NT2/D1 (cell line): ENCODE data around the gene GKN1.

Source experiments
- SUZ12 ChIP-seq: IDR thresholded peaks from 2 replicates; pipeline ENCODE4 v1.6.1; 2011; ENCODE audit not compliant: insufficient read length, insufficient read depth; ENCODE audit errors: extremely low read depth
- YY1 ChIP-seq: IDR thresholded peaks from 2 replicates; pipeline ENCODE4 v1.6.1; 2011; ENCODE audit not compliant: insufficient read length, insufficient read depth

DNA sequence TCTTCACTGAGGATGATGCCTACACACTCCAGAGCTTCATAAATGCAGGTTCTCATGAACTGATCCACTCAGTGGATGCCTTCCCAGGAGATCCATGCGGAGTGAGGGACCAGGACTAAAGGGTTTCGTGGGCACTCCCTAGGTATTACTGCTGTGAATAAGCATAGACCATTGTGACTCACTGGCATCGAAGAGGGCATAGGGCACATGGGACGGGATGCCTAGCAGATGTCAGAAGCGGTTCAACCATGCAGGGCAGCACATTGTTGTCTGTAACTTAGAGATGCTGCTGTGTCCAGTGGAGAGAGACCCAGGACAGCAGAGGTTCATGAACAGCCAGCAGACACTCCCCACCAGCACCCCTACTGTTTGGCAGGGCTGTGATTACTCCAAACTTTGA is 39.0 kb upstream of the GKN1 start:
- TF ChIP-seq YY1 (no peak), SUZ12 (no peak)
